HG03575 (cell line): ENCODE results near the gene NEDD4.
"Not testable (repeated sequence)": the region's sequence is repeated elsewhere in the genome, so short reads cannot be mapped to it uniquely, and the experiment has no call there.

Experiments used
- ATAC-seq: cut with Tn5 transposase; IDR thresholded peaks from one replicate; pipeline ENCODE4 v1.9.1; 2021; ENCODE audit not compliant: unreplicated experiment, insufficient number of reproducible peaks, low FRiP score; ENCODE audit errors: extremely low read depth

The NEDD4 gene

GRCh38 chr15:55993111-55993803 is at the start of gene NEDD4:
NEDD4 (minus strand) TSS chr15:55993612; CDS start chr15:55993555, 57 bp downstream.
- no peak for ATAC-seq

GRCh38 chr15:56042498-56042897 is 49.1 kb upstream of the NEDD4 start:
- ATAC-seq = no peak

- ATAC-seq = no peak
Measured at GRCh38 chr15:56042031-56042430, 48.6 kb upstream of the NEDD4 start.

GRCh38 chr15:56040081-56041035 is 46.9 kb upstream of the NEDD4 start:
- ATAC-seq = no peak

- no peak for ATAC-seq
Measured at GRCh38 chr15:56038707-56039106, 45.3 kb upstream of the NEDD4 start.

- ATAC-seq = no peak
Measured at GRCh38 chr15:56038015-56038414, 44.6 kb upstream of the NEDD4 start.

GRCh38 chr15:56036546-56037067 is 43.2 kb upstream of the NEDD4 start:
- ATAC-seq = no peak

- ATAC-seq = no peak
Measured at GRCh38 chr15:56035166-56035565, 41.8 kb upstream of the NEDD4 start.

- no peak for ATAC-seq
Measured at GRCh38 chr15:56034514-56034913, 41.1 kb upstream of the NEDD4 start.

- ATAC-seq = no peak
Measured at GRCh38 chr15:56032373-56032772, 39.0 kb upstream of the NEDD4 start.

GRCh38 chr15:56031836-56032235 is 38.4 kb upstream of the NEDD4 start:
- no peak for ATAC-seq

- ATAC-seq = no peak
Measured at GRCh38 chr15:56031402-56031801, 38.0 kb upstream of the NEDD4 start.

GRCh38 chr15:56028430-56028829 is 35.0 kb upstream of the NEDD4 start:
- no peak for ATAC-seq

GRCh38 chr15:56023160-56023559 is 29.7 kb upstream of the NEDD4 start:
- not testable (repeated sequence) for ATAC-seq

- no peak for ATAC-seq
Measured at GRCh38 chr15:56019819-56020486, 26.5 kb upstream of the NEDD4 start.

GRCh38 chr15:56019060-56019793 is 25.8 kb upstream of the NEDD4 start:
- ATAC-seq = no peak

- no peak for ATAC-seq
Measured at GRCh38 chr15:56017920-56018319, 24.5 kb upstream of the NEDD4 start.

- ATAC-seq = no peak
Measured at GRCh38 chr15:56017511-56017910, 24.1 kb upstream of the NEDD4 start.

- no peak for ATAC-seq
Measured at GRCh38 chr15:56016281-56016680, 22.9 kb upstream of the NEDD4 start.
